Body of pancreas (tissue), 4 donors: ENCODE measurements around the gene BLTP2.

Experiments used
- CTCF ChIP-seq, 7 experiments: fragments of 450-650 bp in 4 of 7; fragments of 200-600 bp in 3 of 7; sonication (generic) in 3 of 7; IDR thresholded peaks; one replicate each; pipeline ENCODE4 v1.5.1; 2016 to 2019; ENCODE audit warnings: antibody characterized with exemption in 7 of 7
- POLR2A ChIP-seq, 3 donors: fragments of 450-650 bp; IDR thresholded peaks; one replicate each; pipeline ENCODE4 v1.6.1; 2016; ENCODE audit warnings: antibody characterized with exemption in 3 of 3, mild to moderate bottlenecking in 2 of 3

- TF ChIP-seq CTCF (IDR thresholded peaks at IDR 0.05) (peak in 3 of 7 experiments; percentile 26 to 41 (median 30)), POLR2A (IDR thresholded peaks at IDR 0.05) (no peak)
Observed at GRCh38 chr17:28675980-28676379, 31.0 kb upstream of the BLTP2 start.
